ENCODE measurements around the gene CEP170.
"Not testable (repeated sequence)": the region's sequence is repeated elsewhere in the genome, so short reads cannot be mapped to it uniquely, and the experiment has no call there.

CEP170 gene

DNA sequence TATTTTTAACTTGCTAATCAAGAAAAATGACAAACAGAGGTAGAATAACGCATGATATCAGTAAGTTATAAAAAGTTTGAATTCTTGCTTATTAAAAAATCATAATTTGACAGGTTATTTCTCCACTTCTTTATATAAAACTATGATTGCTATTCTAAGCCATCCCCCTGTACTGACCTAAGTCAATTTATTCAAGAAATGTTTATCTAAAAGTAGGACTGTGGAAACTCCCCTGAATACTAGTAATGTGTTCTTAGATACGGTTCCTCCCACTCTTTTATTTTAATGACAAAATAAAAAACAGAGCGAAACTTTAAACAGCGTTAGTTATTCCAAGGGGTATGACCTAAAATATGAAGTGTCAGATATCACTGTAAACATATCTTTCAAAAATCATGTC is 51.9 kb downstream of the CEP170 start:
- H3K4me1 ChIP-seq (ENCODE audit: insufficient read depth, low read length); H3K4me2 ChIP-seq (ENCODE audit: insufficient read depth, low read length); H3K27me3 ChIP-seq (ENCODE audit: insufficient read depth, low read length, poor library complexity); H3K4me3 ChIP-seq (ENCODE audit: low read depth in 1 of 2, low read length in 2 of 2); DNase-seq; H4K20me1 ChIP-seq (ENCODE audit: insufficient read depth, low read length); ATAC-seq (ENCODE audit: insufficient read depth, low read depth); H3K9ac ChIP-seq (ENCODE audit: low read depth, low read length); H3K27ac ChIP-seq (ENCODE audit: low read length); H3K9me3 ChIP-seq (ENCODE audit: insufficient read depth, low read length, severe bottlenecking); H3K79me2 ChIP-seq (ENCODE audit: insufficient read depth, low read length); H2AFZ ChIP-seq (ENCODE audit: low read depth, low read length); H3K36me3 ChIP-seq (ENCODE audit: insufficient read depth, low read length): not testable (repeated sequence)

GRCh38 chr1:243201316-243201715 is 53.8 kb downstream of the CEP170 start:
- not testable (repeated sequence) for H3K4me2 ChIP-seq (ENCODE audit: insufficient read depth, low read length); H4K20me1 ChIP-seq (ENCODE audit: insufficient read depth, low read length); ATAC-seq (ENCODE audit: insufficient read depth, low read depth); H3K79me2 ChIP-seq (ENCODE audit: insufficient read depth, low read length); H3K9ac ChIP-seq (ENCODE audit: low read depth, low read length); H3K27ac ChIP-seq (ENCODE audit: low read length); H3K4me1 ChIP-seq (ENCODE audit: insufficient read depth, low read length); H3K9me3 ChIP-seq (ENCODE audit: insufficient read depth, low read length, severe bottlenecking); H3K27me3 ChIP-seq (ENCODE audit: insufficient read depth, low read length, poor library complexity); H3K4me3 ChIP-seq (ENCODE audit: low read depth in 1 of 2, low read length in 2 of 2); DNase-seq; H2AFZ ChIP-seq (ENCODE audit: low read depth, low read length)
- H3K36me3 ChIP-seq (ENCODE audit: insufficient read depth, low read length): peaks cover 13% of the 10 kb centered on the region; the same call in 1 of the 2 replicates

GRCh38 chr1:243197524-243197923 is 57.6 kb downstream of the CEP170 start:
- DNase-seq; H2AFZ ChIP-seq (ENCODE audit: low read depth, low read length); H3K9ac ChIP-seq (ENCODE audit: low read depth, low read length); H3K4me1 ChIP-seq (ENCODE audit: insufficient read depth, low read length); H3K79me2 ChIP-seq (ENCODE audit: insufficient read depth, low read length); H3K27me3 ChIP-seq (ENCODE audit: insufficient read depth, low read length, poor library complexity); ATAC-seq (ENCODE audit: insufficient read depth, low read depth); H3K27ac ChIP-seq (ENCODE audit: low read length); H3K4me3 ChIP-seq (ENCODE audit: low read depth in 1 of 2, low read length in 2 of 2); H3K36me3 ChIP-seq (ENCODE audit: insufficient read depth, low read length); H4K20me1 ChIP-seq (ENCODE audit: insufficient read depth, low read length); H3K4me2 ChIP-seq (ENCODE audit: insufficient read depth, low read length); H3K9me3 ChIP-seq (ENCODE audit: insufficient read depth, low read length, severe bottlenecking): not testable (repeated sequence)

DNA sequence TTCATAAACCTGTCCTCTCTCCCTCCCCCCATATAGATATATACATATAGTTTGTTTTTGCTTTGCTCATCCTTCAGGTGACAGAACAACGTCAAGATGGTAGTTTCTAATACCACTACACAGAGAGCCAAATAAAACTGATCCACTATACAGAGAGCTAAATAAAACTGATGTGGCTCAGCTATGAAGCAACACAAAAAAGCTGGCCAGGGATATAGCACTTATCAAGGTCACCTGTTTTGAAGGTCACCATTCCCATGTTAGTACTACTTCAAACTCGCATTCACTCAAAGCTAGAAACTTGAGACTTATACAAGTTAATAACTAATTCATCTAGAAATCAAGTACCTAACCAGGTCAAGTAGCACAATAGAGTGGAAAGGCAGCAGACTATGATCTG is 61.8 kb downstream of the CEP170 start:
- not testable (repeated sequence) for H3K9me3 ChIP-seq (ENCODE audit: insufficient read depth, low read length, severe bottlenecking); H3K27ac ChIP-seq (ENCODE audit: low read length); H3K4me1 ChIP-seq (ENCODE audit: insufficient read depth, low read length); H3K4me3 ChIP-seq (ENCODE audit: low read depth in 1 of 2, low read length in 2 of 2); ATAC-seq (ENCODE audit: insufficient read depth, low read depth); DNase-seq; H3K27me3 ChIP-seq (ENCODE audit: insufficient read depth, low read length, poor library complexity); H3K79me2 ChIP-seq (ENCODE audit: insufficient read depth, low read length); H3K9ac ChIP-seq (ENCODE audit: low read depth, low read length); H2AFZ ChIP-seq (ENCODE audit: low read depth, low read length); H4K20me1 ChIP-seq (ENCODE audit: insufficient read depth, low read length); H3K4me2 ChIP-seq (ENCODE audit: insufficient read depth, low read length)
- H3K36me3 ChIP-seq (ENCODE audit: insufficient read depth, low read length): peaks cover 22% of the 10 kb centered on the region; the same call in 1 of the 2 replicates

GRCh38 chr1:243186201-243186995 is 68.7 kb downstream of the CEP170 start:
- not testable (repeated sequence) for H3K4me1 ChIP-seq (ENCODE audit: insufficient read depth, low read length); H3K27ac ChIP-seq (ENCODE audit: low read length); ATAC-seq (ENCODE audit: insufficient read depth, low read depth); H3K9ac ChIP-seq (ENCODE audit: low read depth, low read length); H3K79me2 ChIP-seq (ENCODE audit: insufficient read depth, low read length); H3K27me3 ChIP-seq (ENCODE audit: insufficient read depth, low read length, poor library complexity); H4K20me1 ChIP-seq (ENCODE audit: insufficient read depth, low read length); H3K4me3 ChIP-seq (ENCODE audit: low read depth in 1 of 2, low read length in 2 of 2); H3K4me2 ChIP-seq (ENCODE audit: insufficient read depth, low read length); H3K9me3 ChIP-seq (ENCODE audit: insufficient read depth, low read length, severe bottlenecking); H2AFZ ChIP-seq (ENCODE audit: low read depth, low read length); DNase-seq
- H3K36me3 ChIP-seq (ENCODE audit: insufficient read depth, low read length): peaks cover 30% of the 10 kb centered on the region; the same call in 1 of the 2 replicates

DNA sequence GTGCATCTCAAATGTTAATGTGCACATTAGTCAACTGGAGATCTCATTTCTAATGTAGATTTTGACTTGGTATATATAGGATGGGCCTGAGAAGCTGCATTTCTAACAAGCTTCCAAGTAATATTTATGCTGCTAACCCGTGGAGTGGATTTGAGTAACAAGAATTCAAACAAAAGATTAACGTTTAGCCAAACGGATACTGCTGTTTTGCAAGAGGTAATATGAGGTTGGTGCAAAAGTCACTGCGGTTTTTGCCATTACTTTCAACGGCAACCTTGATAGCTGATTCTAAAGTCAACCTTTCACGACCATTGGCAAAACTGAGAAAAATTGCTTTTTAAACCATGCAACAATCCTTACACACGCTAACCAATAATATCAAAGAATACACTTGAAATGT is 70.3 kb downstream of the CEP170 start:
- H3K4me1 ChIP-seq (ENCODE audit: insufficient read depth, low read length); H2AFZ ChIP-seq (ENCODE audit: low read depth, low read length); DNase-seq; ATAC-seq (ENCODE audit: insufficient read depth, low read depth); H3K27me3 ChIP-seq (ENCODE audit: insufficient read depth, low read length, poor library complexity); H4K20me1 ChIP-seq (ENCODE audit: insufficient read depth, low read length); H3K9me3 ChIP-seq (ENCODE audit: insufficient read depth, low read length, severe bottlenecking); H3K9ac ChIP-seq (ENCODE audit: low read depth, low read length); H3K27ac ChIP-seq (ENCODE audit: low read length); H3K79me2 ChIP-seq (ENCODE audit: insufficient read depth, low read length); H3K4me2 ChIP-seq (ENCODE audit: insufficient read depth, low read length); H3K4me3 ChIP-seq (ENCODE audit: low read depth in 1 of 2, low read length in 2 of 2): not testable (repeated sequence)
- H3K36me3 ChIP-seq (ENCODE audit: insufficient read depth, low read length): peaks cover 22% of the 10 kb centered on the region; the same call in 1 of the 2 replicates

DNA sequence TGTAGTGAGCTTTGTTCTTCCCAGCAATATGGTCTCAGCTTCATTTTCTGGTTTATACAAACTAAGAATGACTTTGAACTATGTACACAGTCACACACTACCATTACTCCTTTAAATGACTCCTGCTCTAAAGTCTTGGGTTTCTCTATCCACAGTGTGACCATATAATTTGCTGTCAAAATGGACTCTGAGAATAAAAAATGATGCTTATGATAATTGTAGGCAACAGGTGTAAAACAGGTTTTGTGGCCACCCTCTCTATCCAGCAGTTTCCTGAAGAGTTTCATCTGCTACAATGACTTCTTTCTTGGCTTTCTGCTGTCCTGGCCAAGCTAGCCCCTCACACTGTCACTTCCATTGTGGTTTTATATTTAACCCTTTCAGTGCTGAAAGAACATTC is 71.4 kb downstream of the CEP170 start:
- not testable (repeated sequence) for H3K4me1 ChIP-seq (ENCODE audit: insufficient read depth, low read length); H3K4me3 ChIP-seq (ENCODE audit: low read depth in 1 of 2, low read length in 2 of 2); H2AFZ ChIP-seq (ENCODE audit: low read depth, low read length); ATAC-seq (ENCODE audit: insufficient read depth, low read depth); H3K27ac ChIP-seq (ENCODE audit: low read length); DNase-seq; H3K9me3 ChIP-seq (ENCODE audit: insufficient read depth, low read length, severe bottlenecking); H4K20me1 ChIP-seq (ENCODE audit: insufficient read depth, low read length); H3K79me2 ChIP-seq (ENCODE audit: insufficient read depth, low read length); H3K9ac ChIP-seq (ENCODE audit: low read depth, low read length); H3K4me2 ChIP-seq (ENCODE audit: insufficient read depth, low read length); H3K27me3 ChIP-seq (ENCODE audit: insufficient read depth, low read length, poor library complexity)
- H3K36me3 ChIP-seq (ENCODE audit: insufficient read depth, low read length): peaks cover 22% of the 10 kb centered on the region; the same call in 1 of the 2 replicates

- not testable (repeated sequence) for H3K9me3 ChIP-seq (ENCODE audit: insufficient read depth, low read length, severe bottlenecking); H3K27me3 ChIP-seq (ENCODE audit: insufficient read depth, low read length, poor library complexity); H3K4me2 ChIP-seq (ENCODE audit: insufficient read depth, low read length); H2AFZ ChIP-seq (ENCODE audit: low read depth, low read length); DNase-seq; H3K27ac ChIP-seq (ENCODE audit: low read length); H3K4me1 ChIP-seq (ENCODE audit: insufficient read depth, low read length); ATAC-seq (ENCODE audit: insufficient read depth, low read depth); H4K20me1 ChIP-seq (ENCODE audit: insufficient read depth, low read length); H3K9ac ChIP-seq (ENCODE audit: low read depth, low read length); H3K4me3 ChIP-seq (ENCODE audit: low read depth in 1 of 2, low read length in 2 of 2); H3K79me2 ChIP-seq (ENCODE audit: insufficient read depth, low read length)
- H3K36me3 ChIP-seq (ENCODE audit: insufficient read depth, low read length): peaks cover 22% of the 10 kb centered on the region; the same call in 1 of the 2 replicates
Measured at GRCh38 chr1:243183176-243183575, 71.9 kb downstream of the CEP170 start.
